GM21825 (cell line): Measurements from ENCODE around the gene GORASP2.

ENCODE experiments used
- ATAC-seq: cut with Tn5 transposase; IDR thresholded peaks from one replicate; pipeline ENCODE4 v1.9.1; 2021; ENCODE audit warnings: mild to moderate bottlenecking, moderate library complexity; ENCODE audit not compliant: unreplicated experiment

GORASP2 gene

GRCh38 chr2:170996316-170996715, 67.3 kb downstream of the GORASP2 start:
- ATAC-seq: no peak

- no peak for ATAC-seq
These were observed 69.0 kb downstream of the GORASP2 start for GRCh38 chr2:170997893-170998597.

GRCh38 chr2:170999654-171000053, 70.6 kb downstream of the GORASP2 start:
- ATAC-seq: no peak

GRCh38 chr2:171004363-171004762, 75.3 kb downstream of the GORASP2 start:
- no peak for ATAC-seq

GRCh38 chr2:171004833-171005232, 75.8 kb downstream of the GORASP2 start:
- ATAC-seq: no peak

DNA sequence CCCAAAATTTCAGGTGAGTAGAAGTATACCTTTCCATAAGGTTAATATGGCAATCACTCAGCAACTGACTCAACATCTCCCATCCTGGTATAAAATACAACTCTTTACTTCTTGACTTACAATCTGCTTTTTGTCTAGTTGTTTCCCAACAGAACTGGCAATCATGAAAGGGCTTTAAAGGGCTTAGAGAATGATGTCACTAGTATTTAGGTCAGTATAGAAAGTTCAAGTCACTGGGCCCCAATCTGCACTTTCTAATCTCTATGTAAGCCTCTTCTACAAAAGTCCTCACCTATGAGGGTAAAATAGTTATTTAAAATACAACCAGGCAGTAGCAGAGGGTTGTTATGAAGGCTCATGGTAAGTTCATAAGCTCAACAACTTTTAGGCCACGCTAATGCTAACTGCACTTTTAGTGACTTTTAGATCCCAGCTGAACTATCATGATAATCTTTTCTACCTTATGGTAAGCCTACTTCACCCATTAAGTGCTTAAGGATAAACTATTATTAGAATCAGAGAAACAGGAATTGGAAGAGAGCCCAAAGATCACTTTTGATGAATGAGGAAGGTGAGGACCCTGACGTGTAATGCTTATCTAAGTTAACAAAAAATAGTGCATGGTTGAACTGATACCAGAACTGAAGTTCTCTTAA, 79.6 kb downstream of the GORASP2 start:
- no peak for ATAC-seq

GRCh38 chr2:171009386-171009785, 80.3 kb downstream of the GORASP2 start:
- ATAC-seq: no peak

DNA sequence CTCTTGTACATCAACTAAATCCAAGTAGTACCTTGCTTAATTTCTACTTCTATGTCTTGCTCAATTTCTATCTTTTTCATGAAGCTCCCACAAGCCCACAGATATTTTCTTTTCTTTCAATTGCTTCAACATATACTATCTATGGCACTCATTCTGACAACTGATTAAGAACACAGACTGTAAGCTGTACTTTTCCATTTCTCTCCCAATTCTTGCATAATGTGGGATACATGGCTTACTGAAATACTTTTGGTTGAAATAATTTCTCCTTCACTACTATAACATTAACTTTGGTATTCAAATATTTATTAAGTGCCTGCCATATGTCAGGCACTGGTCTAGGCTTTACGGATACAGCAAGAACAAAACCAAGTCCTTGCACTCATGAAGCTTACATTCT, 84.8 kb downstream of the GORASP2 start:
- no peak for ATAC-seq

DNA sequence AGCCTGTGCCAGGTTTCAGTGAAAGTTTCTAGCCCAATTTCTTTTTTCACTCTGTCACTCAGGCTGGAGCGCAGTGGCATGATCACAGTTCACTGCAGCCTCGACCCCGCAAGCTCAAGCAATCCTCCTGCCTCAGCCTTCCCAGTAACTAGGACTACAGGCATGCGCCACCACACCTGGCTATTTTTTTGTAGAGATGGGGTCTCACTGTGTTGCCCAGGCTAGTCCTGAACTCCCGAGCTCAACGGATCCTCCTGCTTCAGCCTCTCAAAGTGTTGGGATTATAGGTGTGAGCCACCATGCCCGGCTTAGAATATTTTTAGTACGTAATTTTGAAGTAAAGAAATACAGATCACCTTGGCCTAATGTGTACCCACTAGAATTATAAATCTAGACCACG, 87.1 kb downstream of the GORASP2 start:
- no peak for ATAC-seq
